B cell (primary cell): ENCODE results near the gene CFAP65. TPM values are rescaled to one million over a fixed set of nuclear protein-coding genes. Genes with fewer than 3 reads are reported as not detected.
A peak's percentile ranks its signal among the peaks of the same experiment; 100 is the strongest.

ENCODE experiments used
- ATAC-seq: fragments of 200-7000 bp; cut with Tn5 transposase; one replicate; pipeline ENCODE4 v1.10.0; 2021; ENCODE audit warnings: low read depth, mild to moderate bottlenecking, moderate number of reproducible peaks, moderate library complexity
- CTCF ChIA-PET: fragments of 350-600 bp; sonication (Branson Sonifier 250); formaldehyde crosslinking; loops from one replicate; lab custom pipeline; 2021; ENCODE audit warnings: antibody characterized with exemption, inconsistent platforms; lab: Charles Lee
- POLR2A ChIA-PET: fragments of 350-600 bp; sonication (Branson Sonifier 250); formaldehyde crosslinking; loops from one replicate; lab custom pipeline; 2021; ENCODE audit warnings: antibody characterized with exemption; lab: Charles Lee
- DNase-seq: peaks from one replicate; pipeline ENCODE4 v3.0.0; 2013
- H2AFZ ChIP-seq: 2 replicates; pipeline ENCODE4 v1.6.1; 2012; ENCODE audit warnings: mild to moderate bottlenecking, low read depth, low read length; ENCODE audit not compliant: insufficient read depth, poor library complexity, severe bottlenecking
- H3K27ac ChIP-seq, 2 donors: 1 replicate in 1 of 2; 2 replicates in 1 of 2; pipeline ENCODE4 v1.5.1; 2012 to 2013; ENCODE audit warnings: low read length in 2 of 2, mild to moderate bottlenecking in 2 of 2, moderate library complexity in 1 of 2
- H3K27me3 ChIP-seq, 4 experiments: fragments of 200-600 bp in 1 of 4; sonication (generic) in 1 of 4; replicated peaks in 1 of 4; 1 replicate in 2 of 4; 2 replicates in 2 of 4; pipeline versions ENCODE4 v1.6.1 to v1.7.0; 2013 to 2016; ENCODE audit warnings: low read length in 3 of 4, mild to moderate bottlenecking in 2 of 4, mixed read lengths in 1 of 4, moderate library complexity in 1 of 4; ENCODE audit not compliant: insufficient read depth in 4 of 4, control insufficient read depth in 3 of 4; ENCODE audit errors: control extremely low read depth in 1 of 4
- H3K36me3 ChIP-seq, 2 experiments: replicated peaks in 1 of 2; 1 replicate in 1 of 2; 2 replicates in 1 of 2; pipeline versions ENCODE4 v1.6.1 to v1.7.1; 2013; ENCODE audit warnings: low read length in 1 of 2; ENCODE audit not compliant: insufficient read depth in 2 of 2, control insufficient read depth in 1 of 2; ENCODE audit errors: control extremely low read depth in 1 of 2, extremely low read depth in 1 of 2
- H3K4me1 ChIP-seq, 2 donors: fragments of 200-600 bp in 1 of 2; sonication (generic) in 1 of 2; 1 replicate in 1 of 2; 2 replicates in 1 of 2; pipeline versions ENCODE4 v1.5.1 to v1.6.1; 2013 to 2017; ENCODE audit warnings: low read length in 2 of 2; ENCODE audit not compliant: control insufficient read depth in 2 of 2, insufficient read depth in 2 of 2
- H3K4me2 ChIP-seq: replicated peaks from 2 replicates; pipeline ENCODE3; 2012; ENCODE audit warnings: mild to moderate bottlenecking, low read depth, low read length; ENCODE audit not compliant: poor library complexity, severe bottlenecking
- H3K4me3 ChIP-seq, 5 experiments: fragments of 200-600 bp in 1 of 5; sonication (generic) in 1 of 5; 1 replicate in 3 of 5; 2 replicates in 2 of 5; pipeline versions ENCODE4 v1.5.1 to v1.7.0; 2011 to 2016; ENCODE audit warnings: low read length in 4 of 5, mild to moderate bottlenecking in 4 of 5, low read depth in 2 of 5, control low read depth in 1 of 5, moderate library complexity in 1 of 5; ENCODE audit not compliant: insufficient read depth in 1 of 5; ENCODE audit errors: control extremely low read depth in 1 of 5, extremely low read depth in 1 of 5
- H3K79me2 ChIP-seq: fragments of 200-600 bp; sonication (generic); one replicate; pipeline ENCODE4 v1.6.0; 2016; ENCODE audit warnings: low read length; ENCODE audit not compliant: control insufficient read depth, insufficient read depth
- H3K9ac ChIP-seq: fragments of 200-600 bp; sonication (generic); 2 replicates; pipeline ENCODE4 v1.6.1; 2017; ENCODE audit warnings: mild to moderate bottlenecking, low read length, moderate library complexity
- H3K9me3 ChIP-seq, 3 donors: one replicate each; pipeline versions ENCODE4 v1.6.1 to v1.7.1; 2013; ENCODE audit warnings: low read length in 2 of 3; ENCODE audit not compliant: control insufficient read depth in 2 of 3, insufficient read depth in 1 of 3; ENCODE audit errors: control extremely low read depth in 1 of 3
- H4K20me1 ChIP-seq: 2 replicates; pipeline ENCODE4 v1.6.0; 2012; ENCODE audit warnings: mild to moderate bottlenecking, low read length; ENCODE audit not compliant: insufficient read depth, control insufficient read depth, poor library complexity, severe bottlenecking
- H3K27ac Mint-ChIP-seq: one replicate; pipeline ENCODE4 v1.8.0; 2021; ENCODE audit warnings: mixed read lengths
- H3K27me3 Mint-ChIP-seq: one replicate; pipeline ENCODE4 v1.8.0; 2021; ENCODE audit warnings: mixed read lengths
- H3K4me1 Mint-ChIP-seq: one replicate; pipeline ENCODE4 v1.8.0; 2021; ENCODE audit warnings: mixed read lengths
- H3K4me3 Mint-ChIP-seq: one replicate; pipeline ENCODE4 v1.8.0; 2021; ENCODE audit warnings: mixed read lengths
- H3K9me3 Mint-ChIP-seq: one replicate; pipeline ENCODE4 v1.8.0; 2022; ENCODE audit warnings: mixed read lengths; ENCODE audit not compliant: insufficient read depth
- CTCF ChIP-seq: fragments of 200-600 bp; IDR thresholded peaks from one replicate; pipeline ENCODE4 v1.8.0; 2022; ENCODE audit warnings: antibody characterized with exemption, mild to moderate bottlenecking
- EZH2 ChIP-seq: IDR thresholded peaks from 2 replicates; pipeline ENCODE4 v1.6.1; 2012; ENCODE audit warnings: borderline replicate concordance, low read depth, mild to moderate bottlenecking, moderate library complexity, low read length; ENCODE audit not compliant: insufficient read depth, poor library complexity, severe bottlenecking
- WGBS: methylation state at CpG from one replicate; pipeline ENCODE4 v1.1.5; 2013; ENCODE audit warnings: missing lambda C conversion rate; ENCODE audit not compliant: insufficient coverage; 5-methylcytosine and 5-hydroxymethylcytosine counted together
- intact Hi-C: fragments of 100-400 bp; cut with micrococcal nuclease; formaldehyde crosslinking; loops from one replicate; pipeline ENCODE4 v1.10.0; 2022
- polyA plus RNA-seq: library from polyadenylated mRNA; depleted of rRNA; stranded (reverse); fragments of >200 nt; gene quantifications from 2 replicates; pipeline ENCODE4 v1.2.3, GENCODE V29; 2012
- total RNA-seq, 2 donors: library from RNA; stranded (reverse); fragments of 120-200 nt in 1 of 2; gene quantifications; 1 replicate in 1 of 2; 2 replicates in 1 of 2; pipeline versions ENCODE4 v1.2.3 to v1.2.4, GENCODE V29; 2013 to 2022

The CFAP65 gene
- total and polyA plus RNA-seq, 2 donors (not counting 1 experiment from before 2014, with no cell fraction given) = not detected

GRCh38 chr2:219002395-219003266 lies 38.7 kb downstream of the CFAP65 start:
- peak overlapping the region; percentile 76 for H3K4me2 ChIP-seq
- ATAC-seq (peak; percentile 51), DNase-seq (peak; percentile 59)
- CTCF ChIA-PET = interaction anchor here (1.3 to 1.4 kb wide), 3 partner anchors 22 to 105 kb away, joined by 3 to 4 read pairs (median 4); no protein-coding TSS in a partner anchor
- intact Hi-C loops = no loop called here
- peaks cover 25 to 37% of the 10 kb centered on the region in 2 donors for H3K4me1 ChIP-seq
- H3K4me3 ChIP-seq = peak overlapping the region in 3 of 5 experiments; percentile 17 to 39 (median 35)
- Mint-ChIP-seq H3K4me1 (peaks cover 22% of the 10 kb centered on the region), H3K27me3 (peaks cover 59% of the 10 kb centered on the region), H3K27ac (no peak overlapping the region), H3K9me3 (no peaks in the 10 kb centered on the region), H3K4me3 (peak overlapping the region; percentile 83)
- peaks cover 0 to 83% (median 32%) of the 10 kb centered on the region in 4 experiments for H3K27me3 ChIP-seq
- H3K9me3 ChIP-seq = peaks cover 0 to 26% (median 0%) of the 10 kb centered on the region in 3 donors
- TF ChIP-seq EZH2 = peak; percentile 34
- TF ChIP-seq CTCF = no peak
- POLR2A ChIA-PET = interaction anchor here (0.6 kb wide), 1 partner anchor 295 kb away, joined by 12 read pairs; no protein-coding TSS in a partner anchor
- no peaks in the 10 kb centered on the region for H3K36me3 ChIP-seq
- whole genome bisulfite sequencing = 4% methylated on average over 72 of the region's 72 CpGs
- peak overlapping the region; percentile 42 for H3K9ac ChIP-seq
- no peaks in the 10 kb centered on the region for H4K20me1 ChIP-seq
- H3K27ac ChIP-seq = no peak overlapping the region
- peak overlapping the region; percentile 60 for H2AFZ ChIP-seq
- H3K79me2 ChIP-seq = no peaks in the 10 kb centered on the region
